Heart left ventricle (tissue), 13 donors: Measurements from ENCODE around the gene CNOT6L.

Experiments used
- CTCF ChIP-seq, 12 donors: fragments of 200-600 bp; sonication (generic) in 4 of 12; IDR thresholded peaks; one replicate each; pipeline versions ENCODE4 v1.5.0 to v1.8.0; 2018 to 2022; ENCODE audit warnings: antibody characterized with exemption in 12 of 12, mild to moderate bottlenecking in 5 of 12
- POLR2A ChIP-seq, 2 donors: fragments of 450-650 bp; IDR thresholded peaks; one replicate each; pipeline ENCODE4 v1.6.1; 2017; ENCODE audit warnings: antibody characterized with exemption in 2 of 2, mild to moderate bottlenecking in 2 of 2, moderate library complexity in 2 of 2
- donor health status: ischemic (EF 13 %, LVEDD 7.1; RV severe dilation, severe dysfunction).
- donor health status: DM: no; HTN: yes; CAD: no.
- donor health status: DM: no; HTN: no; CAD: no.
- donor health status: ischemic (EF 25% LVEDD 6.9; RV normal size, moderate dysfunction).
- donor health status: ischemic (EF 25% LVEDD 5.7; RV mildly dilated, moderate dysfunction).
- donor health status: ischemic (EF 35%, LVEDD 5.7; RV mildly dilated, moderate dysfunction).
- donor health status: nonischemic (EF 11% LVEDD 7.7; RV severe dilation, severe dysfunction).
- donor health status: DM: yes; HTN: yes; CAD: no.
- donor health status: PGD.
- donor health status: ischemic (EF 29% LVEDD 5.4; RV normal size, mild dysfunction).
- donor health status: nonischemic (EF 23%, LVEDD 6.1; RV moderate dilation, normal function).

GRCh38 chr4:77745792-77746191, 73.4 kb downstream of the CNOT6L start:
- TF ChIP-seq CTCF (IDR thresholded peaks at IDR 0.05) = no peak
- no peak for TF ChIP-seq POLR2A (IDR thresholded peaks at IDR 0.05)
